Placental epithelial cell (primary cell): Measurements from ENCODE around the gene APOL3. TPM values are rescaled to one million over a fixed set of nuclear protein-coding genes. Genes with fewer than 3 reads are reported as not detected.

Source experiments
- total RNA-seq: library from RNA; depleted of rRNA; stranded (reverse); fragments of >200 nt; gene quantifications from 2 replicates; pipeline ENCODE4 v1.2.3, GENCODE V29; 2012

The APOL3 gene, protein sequence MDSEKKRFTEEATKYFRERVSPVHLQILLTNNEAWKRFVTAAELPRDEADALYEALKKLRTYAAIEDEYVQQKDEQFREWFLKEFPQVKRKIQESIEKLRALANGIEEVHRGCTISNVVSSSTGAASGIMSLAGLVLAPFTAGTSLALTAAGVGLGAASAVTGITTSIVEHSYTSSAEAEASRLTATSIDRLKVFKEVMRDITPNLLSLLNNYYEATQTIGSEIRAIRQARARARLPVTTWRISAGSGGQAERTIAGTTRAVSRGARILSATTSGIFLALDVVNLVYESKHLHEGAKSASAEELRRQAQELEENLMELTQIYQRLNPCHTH
- total RNA-seq = under 0.01 TPM in 1 of 2 replicates, not detected in the other

DNA sequence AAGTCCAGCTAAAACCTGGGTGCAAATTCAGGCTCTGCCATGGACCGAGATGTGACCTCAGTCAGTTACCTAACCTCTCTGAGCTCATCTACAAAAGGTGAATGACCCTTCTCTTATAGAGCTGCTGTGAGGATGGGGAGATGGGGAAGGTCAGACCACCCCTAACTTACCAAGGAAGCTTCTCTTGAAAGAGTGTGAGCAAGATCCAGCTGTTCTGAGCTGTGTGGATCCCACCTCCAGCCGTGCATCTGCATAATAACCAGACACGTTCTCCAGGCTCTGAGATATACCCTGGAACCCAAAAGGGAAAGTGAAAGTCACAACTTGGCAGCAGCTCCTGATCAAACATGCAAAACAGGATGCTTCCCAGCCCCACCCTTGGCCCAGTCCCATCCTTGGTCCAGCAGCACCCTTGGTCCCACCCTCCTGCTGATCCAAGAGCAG is at the start of gene APOL3:
APOL3 (minus strand) TSS at position 257 of the 444 bp plus-strand sequence. CDS start 11,700 bp downstream, outside the sequence.

DNA sequence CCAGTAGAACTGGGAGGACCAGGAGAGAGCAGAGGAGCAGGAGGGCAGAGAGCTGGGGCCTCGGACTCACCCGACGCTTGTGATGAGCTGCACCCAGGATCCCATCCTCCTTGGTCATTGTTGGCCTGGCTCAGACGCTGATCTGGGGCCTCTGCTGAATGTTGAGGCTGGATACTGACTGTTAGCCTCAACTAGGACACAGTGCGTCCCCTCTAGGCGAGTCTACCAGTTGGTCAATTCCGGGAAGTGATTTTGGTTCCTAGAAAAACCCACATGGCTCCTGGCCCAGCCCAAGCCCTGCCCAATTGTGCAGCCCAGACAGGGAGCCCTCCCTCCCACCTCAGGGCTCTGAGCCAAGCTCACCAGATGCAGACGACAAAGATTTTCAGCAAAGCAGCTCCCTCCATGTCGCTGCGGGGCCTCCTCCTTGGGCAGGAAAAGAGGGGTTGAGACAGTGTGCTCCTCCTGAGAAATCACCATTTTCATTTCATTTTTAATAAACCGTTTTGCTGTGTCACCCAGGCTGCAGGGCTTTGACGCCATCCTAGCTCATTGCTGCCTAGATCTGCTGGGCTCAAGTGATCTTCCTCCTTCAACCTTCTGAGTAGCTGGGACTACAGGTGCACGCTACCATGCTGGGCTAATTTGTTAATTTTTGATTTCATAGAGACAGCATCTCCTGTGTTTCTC is 41.2 kb upstream of the APOL3 start, which contains the start of gene APOL4:
APOL4 (minus strand) TSS at position 180 of the 690 bp plus-strand sequence; CDS start at position 105, 75 bp downstream.

Other genes starting within 250 kb of the APOL3 start
- gene RBFOX2, start 131.9 kb downstream of the APOL3 start, total RNA-seq = 229 and 246 TPM in 2 replicates
- not detected in 2 replicates for gene APOL4, start 41.1 kb upstream of the APOL3 start, total RNA-seq
- 10.0 and 14.1 TPM in 2 replicates for gene APOL2, start 78.8 kb upstream of the APOL3 start, total RNA-seq
- gene APOL1, start 92.4 kb upstream of the APOL3 start, total RNA-seq = under 0.01 and 0.39 TPM in 2 replicates
- 204 and 625 TPM in 2 replicates for gene MYH9, start 227.2 kb upstream of the APOL3 start, total RNA-seq